Karpas-422 (cell line): ENCODE data around the gene CETP. TPM values are rescaled to one million over a fixed set of nuclear protein-coding genes. Genes with fewer than 3 reads are reported as not detected.
A peak's percentile ranks its signal among the peaks of the same experiment; 100 is the strongest.
"Not testable (repeated sequence)": the region's sequence is repeated elsewhere in the genome, so short reads cannot be mapped to it uniquely, and the experiment has no call there.

Source experiments
- DNase-seq: peaks from one replicate; pipeline ENCODE4 v3.0.0-alpha.2; 2015
- H2AFZ ChIP-seq: fragments of 200-600 bp; sonication (generic); 2 replicates; pipeline ENCODE4 v1.6.1; 2014; ENCODE audit warnings: antibody characterized with exemption, low read length, mixed read lengths
- H3K27ac ChIP-seq: fragments of 200-600 bp; sonication (generic); 2 replicates; pipeline ENCODE4 v1.5.1; 2014; ENCODE audit warnings: mild to moderate bottlenecking, low read length, moderate library complexity
- H3K27me3 ChIP-seq: fragments of 200-600 bp; sonication (generic); 2 replicates; pipeline ENCODE4 v1.6.1; 2014; ENCODE audit warnings: low read length, mixed read lengths
- H3K36me3 ChIP-seq: fragments of 200-600 bp; sonication (generic); 2 replicates; pipeline ENCODE4 v1.6.1; 2014; ENCODE audit warnings: low read length, mixed read lengths; ENCODE audit not compliant: insufficient read depth
- H3K4me1 ChIP-seq: fragments of 200-600 bp; sonication (generic); 2 replicates; pipeline ENCODE4 v1.6.1; 2014; ENCODE audit warnings: mild to moderate bottlenecking, low read length, mixed read lengths
- H3K4me2 ChIP-seq: fragments of 200-600 bp; sonication (generic); 2 replicates; pipeline ENCODE4 v1.6.1; 2014; ENCODE audit warnings: low read length, low read depth, mild to moderate bottlenecking; ENCODE audit not compliant: poor library complexity, severe bottlenecking
- H3K4me3 ChIP-seq: fragments of 200-600 bp; sonication (generic); 2 replicates; pipeline ENCODE4 v1.5.1; 2014; ENCODE audit warnings: mild to moderate bottlenecking, antibody characterized with exemption, low read length, mixed read lengths
- H3K79me2 ChIP-seq: fragments of 200-600 bp; sonication (generic); 2 replicates; pipeline ENCODE4 v1.6.1; 2014; ENCODE audit warnings: mild to moderate bottlenecking, low read length, mixed read lengths
- H3K9ac ChIP-seq: fragments of 200-600 bp; sonication (generic); 2 replicates; pipeline ENCODE4 v1.6.0; 2014; ENCODE audit warnings: low read length
- H3K9me2 ChIP-seq: fragments of 200-600 bp; sonication (generic), shearing (Covaris generic); replicated peaks from 2 replicates; pipeline ENCODE4 v1.6.0; 2014; ENCODE audit warnings: mild to moderate bottlenecking, low read length, moderate library complexity; ENCODE audit not compliant: insufficient read depth
- H3K9me3 ChIP-seq: fragments of 300-700, 200-600 bp; sonication (generic); 2 replicates; pipeline ENCODE4 v1.6.1; 2014; ENCODE audit warnings: low read length, mixed read lengths
- H4K20me1 ChIP-seq: fragments of 200-600 bp; sonication (generic); 2 replicates; pipeline ENCODE4 v1.6.1; 2014; ENCODE audit warnings: mild to moderate bottlenecking, antibody characterized with exemption, low read length, low read depth; ENCODE audit not compliant: insufficient read depth
- total RNA-seq: library from RNA; depleted of rRNA; stranded (reverse); fragments of >200 nt; shearing (Covaris generic); gene quantifications from 2 replicates; pipeline ENCODE4 v1.2.3, GENCODE V29; 2014; ENCODE audit warnings: low replicate concordance

The CETP gene
- total RNA-seq, 1 experiment from 2014 or later, result 0.48 TPM

DNA sequence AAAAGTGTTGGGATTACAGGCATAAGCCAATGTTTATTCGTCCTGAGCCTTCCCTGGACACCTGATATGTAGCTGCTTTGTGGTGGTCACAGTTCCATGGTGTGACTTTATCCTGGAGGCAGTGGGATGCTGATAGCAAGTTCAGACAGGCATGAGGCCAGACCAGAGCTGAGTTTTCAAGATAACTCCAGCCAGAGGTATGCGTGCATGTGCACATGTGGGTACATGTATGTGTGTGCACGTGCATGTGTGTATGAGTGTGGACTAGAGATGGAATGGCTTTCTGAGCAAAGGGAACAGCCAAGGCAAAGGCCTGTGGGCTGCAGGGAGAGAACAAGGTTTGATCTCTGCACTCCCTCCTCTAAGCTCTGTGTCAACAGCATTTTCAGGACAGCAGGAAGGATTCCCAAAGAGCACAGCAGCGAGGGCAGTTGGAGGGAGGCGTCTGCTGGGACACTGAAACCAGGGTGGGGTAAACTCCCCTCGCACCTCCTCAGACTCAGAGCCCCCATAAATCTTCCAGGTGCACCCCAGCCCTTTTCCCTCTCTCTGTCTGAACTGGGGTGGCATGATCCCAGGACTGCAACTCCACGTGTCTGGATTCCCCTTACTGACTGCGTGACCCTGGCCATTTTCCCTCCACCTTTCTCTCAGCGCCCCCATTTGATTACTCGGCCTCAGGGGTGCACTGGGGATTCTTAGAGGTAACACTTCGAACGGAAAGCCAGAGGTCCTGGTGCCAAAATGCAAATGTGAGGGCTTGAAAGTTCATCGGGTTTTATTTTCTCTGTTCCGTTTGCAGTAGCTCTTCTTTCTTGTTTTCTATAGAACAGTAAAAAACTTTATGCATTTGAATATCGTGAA lies 42.9 kb downstream of the CETP start:
- 0 out of 2 replicates have a peak, but pooled peaks cover 5% of the 10 kb centered on the region for H3K36me3 ChIP-seq
- no peaks in the 10 kb centered on the region for H3K27me3 ChIP-seq
- H3K4me2 ChIP-seq, result peak overlapping the region; percentile 64
- H3K79me2 ChIP-seq, result peaks cover 40% of the 10 kb centered on the region
- no peaks in the 10 kb centered on the region; the same call in 1 of the 2 replicates for H4K20me1 ChIP-seq
- H3K4me1 ChIP-seq, result peaks cover 75% of the 10 kb centered on the region
- no peaks in the 10 kb centered on the region for H3K9me3 ChIP-seq
- DNase-seq, result peak; percentile 66
- H3K4me3 ChIP-seq, result peak overlapping the region; percentile 42; the same call in 1 of the 2 replicates
- H3K9me2 ChIP-seq, result no peaks in the 10 kb centered on the region
- peak overlapping the region; percentile 52 for H3K9ac ChIP-seq
- peak overlapping the region; percentile 87 for H3K27ac ChIP-seq
- no peak overlapping the region for H2AFZ ChIP-seq

DNA sequence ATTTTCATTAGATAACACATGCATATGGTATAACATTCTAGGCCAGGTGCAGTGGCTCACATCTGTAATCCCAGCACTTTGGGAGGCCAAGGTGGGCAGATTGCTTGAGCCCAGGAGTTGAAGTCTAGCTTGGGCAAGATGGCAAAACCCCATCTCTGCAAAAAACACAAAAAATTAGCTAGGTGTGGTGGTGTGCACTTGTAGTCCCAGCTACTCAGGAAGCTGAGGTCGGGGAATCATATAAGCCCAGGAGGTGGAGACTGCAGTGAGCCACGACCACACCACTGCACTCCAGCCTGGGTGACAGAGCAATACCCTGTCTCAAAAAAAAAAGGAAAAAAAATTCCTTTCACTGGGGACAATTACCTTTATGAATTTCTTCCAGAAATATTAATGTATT lies 43.8 kb downstream of the CETP start:
- H3K9me2 ChIP-seq, H3K9me3 ChIP-seq, DNase-seq, H4K20me1 ChIP-seq, H3K9ac ChIP-seq, H3K36me3 ChIP-seq, H3K27me3 ChIP-seq, H3K4me3 ChIP-seq, H2AFZ ChIP-seq: not testable (repeated sequence)
- H3K4me1 ChIP-seq, result peaks cover 75% of the 10 kb centered on the region
- H3K79me2 ChIP-seq, result peaks cover 43% of the 10 kb centered on the region
- H3K4me2 ChIP-seq, result peak overlapping the region; percentile 64
- H3K27ac ChIP-seq, result peak overlapping the region; percentile 87

DNA sequence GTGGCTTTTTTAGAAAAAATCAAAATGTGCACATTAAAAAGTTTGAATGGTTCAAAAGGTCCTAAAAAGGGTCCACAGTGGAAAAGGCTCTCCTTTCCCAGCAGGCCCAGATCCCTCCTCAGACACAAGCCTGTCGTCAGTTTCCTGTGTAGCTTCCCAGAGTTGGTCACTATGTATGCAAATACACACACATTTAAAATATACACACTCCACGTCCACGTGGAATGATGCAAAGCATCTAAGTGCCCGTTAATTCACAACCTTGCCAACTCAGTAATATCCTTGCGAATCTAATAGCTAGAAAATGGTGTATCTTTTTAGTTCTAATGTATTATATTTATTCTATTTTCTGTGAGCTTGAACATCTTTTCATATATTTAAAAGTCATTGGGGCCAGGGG lies 45.3 kb downstream of the CETP start:
- Histone ChIP-seq H3K4me3 (no peak overlapping the region), H3K4me2 (peak overlapping the region; percentile 45), H3K4me1 (peaks cover 86% of the 10 kb centered on the region), H2AFZ (0 out of 2 replicates have a peak overlapping the region, but pooled peaks have one; percentile 64), H3K9me2 (no peaks in the 10 kb centered on the region), H3K9ac (peak overlapping the region; percentile 27; the same call in 1 of the 2 replicates), H4K20me1 (no peaks in the 10 kb centered on the region), H3K79me2 (peaks cover 49% of the 10 kb centered on the region), H3K27me3 (no peaks in the 10 kb centered on the region), H3K9me3 (no peaks in the 10 kb centered on the region), H3K36me3 (0 out of 2 replicates have a peak, but pooled peaks cover 5% of the 10 kb centered on the region), H3K27ac (peak overlapping the region; percentile 87)
- peak; percentile 63 for DNase-seq

DNA sequence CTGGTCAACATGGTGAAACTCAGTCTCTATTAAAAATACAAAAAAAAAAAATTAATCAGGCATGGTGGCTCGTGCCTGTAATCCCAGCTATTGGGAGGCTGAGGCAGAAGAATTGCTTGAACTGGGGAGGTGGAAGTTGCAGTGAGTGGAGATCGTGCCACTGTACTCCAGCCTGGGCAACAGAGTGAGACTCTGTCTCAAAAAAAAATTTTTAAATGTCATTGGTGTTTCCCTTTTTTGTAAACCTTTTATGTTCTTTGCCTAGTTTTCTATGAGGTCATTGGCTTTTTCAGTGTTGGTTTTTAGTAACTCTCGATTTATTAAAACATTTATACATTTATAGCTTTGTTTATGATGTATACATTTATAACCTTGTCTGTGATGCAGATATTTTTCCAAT lies 45.8 kb downstream of the CETP start:
- Histone ChIP-seq H3K9ac (0 out of 2 replicates have a peak overlapping the region, but pooled peaks have one; percentile 27), H3K79me2 (peaks cover 51% of the 10 kb centered on the region), H4K20me1 (no peaks in the 10 kb centered on the region), H3K4me3 (no peak overlapping the region), H2AFZ (no peak overlapping the region), H3K4me1 (peaks cover 91% of the 10 kb centered on the region), H3K9me3 (no peaks in the 10 kb centered on the region), H3K36me3 (0 out of 2 replicates have a peak, but pooled peaks cover 5% of the 10 kb centered on the region), H3K27ac (peak overlapping the region; percentile 87), H3K4me2 (peak overlapping the region; percentile 45), H3K9me2 (no peaks in the 10 kb centered on the region), H3K27me3 (no peaks in the 10 kb centered on the region)
- DNase-seq, result no peak

DNA sequence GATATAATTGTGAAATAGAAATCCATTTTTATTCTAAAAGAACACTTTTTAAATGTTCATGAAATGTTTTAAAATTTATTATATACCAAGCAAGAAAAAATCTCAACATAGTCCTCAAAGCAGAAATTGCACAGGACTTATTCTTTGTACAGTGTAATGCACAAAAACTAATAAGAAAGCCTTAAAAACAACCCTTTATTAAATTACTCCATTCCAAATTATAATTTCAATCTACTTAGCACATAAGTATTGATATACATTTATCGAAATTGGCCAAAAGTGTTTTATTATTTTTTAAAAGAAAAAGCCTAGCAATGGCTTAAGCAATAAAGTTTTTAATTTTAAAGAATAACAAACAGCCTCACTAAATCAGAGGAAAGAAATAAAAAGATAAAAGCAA lies 46.7 kb downstream of the CETP start:
- Histone ChIP-seq H4K20me1 (no peaks in the 10 kb centered on the region), H3K27ac (peak overlapping the region; percentile 87), H3K36me3 (0 out of 2 replicates have a peak, but pooled peaks cover 5% of the 10 kb centered on the region)

DNA sequence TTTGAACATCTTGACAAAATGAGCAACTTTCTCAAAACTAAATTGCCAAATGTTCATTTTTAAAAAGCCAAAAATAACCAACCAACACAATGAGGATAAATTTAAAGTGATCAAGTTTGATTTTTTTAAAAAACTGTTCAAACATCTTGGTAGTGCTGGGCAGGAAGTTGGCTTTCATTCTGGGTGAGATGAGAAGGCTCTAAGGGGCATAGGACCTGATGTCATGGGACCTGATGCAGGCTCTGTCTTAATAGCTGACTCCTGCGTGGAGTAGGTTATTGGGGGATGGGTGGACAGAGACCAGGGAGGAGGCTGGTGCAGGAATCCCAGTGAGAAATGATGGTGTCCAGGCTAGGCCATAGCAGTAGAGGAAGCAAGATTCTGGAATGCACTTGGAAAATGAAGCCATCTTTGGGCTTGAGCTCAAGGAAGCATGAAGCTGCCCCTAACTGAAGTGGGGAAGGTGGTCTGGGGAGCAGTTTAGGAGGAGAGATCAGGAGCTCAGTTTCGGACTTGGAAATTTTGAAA lies 48.0 kb downstream of the CETP start:
- H3K4me1 ChIP-seq, result peaks cover 93% of the 10 kb centered on the region
- no peaks in the 10 kb centered on the region for H3K9me3 ChIP-seq
- H3K79me2 ChIP-seq, result peaks cover 63% of the 10 kb centered on the region
- H3K9ac ChIP-seq, result no peak overlapping the region
- no peaks in the 10 kb centered on the region for H4K20me1 ChIP-seq
- H2AFZ ChIP-seq, result no peak overlapping the region
- no peak overlapping the region for H3K4me2 ChIP-seq
- H3K4me3 ChIP-seq, result no peak overlapping the region
- no peaks in the 10 kb centered on the region for H3K36me3 ChIP-seq
- H3K27ac ChIP-seq, result peak overlapping the region; percentile 87
- no peaks in the 10 kb centered on the region for H3K27me3 ChIP-seq
- no peak for DNase-seq
- no peaks in the 10 kb centered on the region for H3K9me2 ChIP-seq

More for the DNA sequence above, 46.7 kb downstream of the CETP start:
- no peaks in the 10 kb centered on the region for H3K27me3 ChIP-seq
- H3K9me3 ChIP-seq, result no peaks in the 10 kb centered on the region
- H2AFZ ChIP-seq, result no peak overlapping the region
- H3K79me2 ChIP-seq, result peaks cover 56% of the 10 kb centered on the region
- DNase-seq, result no peak
- no peak overlapping the region for H3K4me2 ChIP-seq
- H3K4me1 ChIP-seq, result peaks cover 93% of the 10 kb centered on the region
- no peak overlapping the region for H3K9ac ChIP-seq
- no peaks in the 10 kb centered on the region for H3K9me2 ChIP-seq
- no peak overlapping the region for H3K4me3 ChIP-seq

DNA sequence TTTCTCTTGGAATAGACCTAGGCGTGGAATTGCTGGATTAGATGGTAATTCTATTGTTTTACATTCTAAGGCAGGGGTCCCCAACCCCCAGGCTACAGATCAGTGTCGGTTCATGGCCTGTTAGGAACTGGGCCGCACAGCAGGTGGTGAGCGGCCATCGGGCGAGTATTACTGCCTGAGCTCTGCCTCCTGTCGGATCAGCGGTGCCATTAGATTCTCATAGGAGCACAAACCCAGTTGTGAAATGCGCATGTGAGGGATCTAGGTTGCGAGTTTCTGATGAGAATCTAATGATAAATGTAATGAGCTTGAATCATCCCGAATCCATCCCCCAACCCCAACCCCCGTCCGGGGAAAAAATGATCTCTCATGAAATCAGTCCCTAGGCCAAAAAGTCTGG lies 50.6 kb downstream of the CETP start:
- Histone ChIP-seq H3K27ac (peak overlapping the region; percentile 87), H3K4me2 (no peak overlapping the region), H3K4me1 (peaks cover 67% of the 10 kb centered on the region), H4K20me1 (no peaks in the 10 kb centered on the region), H3K9me3 (no peaks in the 10 kb centered on the region), H3K9ac (no peak overlapping the region), H3K79me2 (peaks cover 66% of the 10 kb centered on the region), H3K9me2 (no peaks in the 10 kb centered on the region), H3K36me3 (peaks cover 5% of the 10 kb centered on the region; the same call in 1 of the 2 replicates), H3K27me3 (no peaks in the 10 kb centered on the region), H2AFZ (no peak overlapping the region), H3K4me3 (no peak overlapping the region)
- DNase-seq, result no peak

DNA sequence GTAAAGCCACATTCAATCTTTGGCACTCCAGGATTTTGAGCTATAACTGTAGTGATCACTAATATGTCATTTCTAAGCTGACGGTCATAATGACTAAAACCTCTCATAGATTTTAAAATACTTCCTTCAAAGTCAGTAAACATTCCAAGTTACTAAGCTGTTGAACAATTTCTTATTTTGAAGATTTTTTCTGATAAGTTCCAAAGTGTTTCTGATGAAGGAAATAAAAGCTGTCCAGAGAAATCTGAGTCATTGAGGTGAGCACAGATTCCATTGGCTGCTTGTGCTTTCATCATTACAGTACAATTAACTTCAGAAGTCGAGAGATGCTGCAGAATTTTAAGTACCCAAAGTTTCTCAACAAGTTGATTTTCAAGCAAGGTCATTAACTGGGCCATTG lies 51.5 kb downstream of the CETP start:
- H3K9me3 ChIP-seq, result no peaks in the 10 kb centered on the region
- no peak overlapping the region for H3K4me2 ChIP-seq
- H3K9me2 ChIP-seq, result no peaks in the 10 kb centered on the region
- H3K9ac ChIP-seq, result no peak overlapping the region
- peaks cover 12% of the 10 kb centered on the region for H3K36me3 ChIP-seq
- H3K4me1 ChIP-seq, result peaks cover 67% of the 10 kb centered on the region
- H3K4me3 ChIP-seq, result no peak overlapping the region
- peaks cover 58% of the 10 kb centered on the region for H3K79me2 ChIP-seq
- H2AFZ ChIP-seq, result no peak overlapping the region
- no peaks in the 10 kb centered on the region for H3K27me3 ChIP-seq
- DNase-seq, result no peak
- H4K20me1 ChIP-seq, result no peaks in the 10 kb centered on the region
- peak overlapping the region; percentile 87 for H3K27ac ChIP-seq
